ENCODE results near the gene MYOM3. TPM values are rescaled to one million over a fixed set of nuclear protein-coding genes. Genes with fewer than 3 reads are reported as not detected.
A peak's percentile ranks its signal among the peaks of the same experiment; 100 is the strongest.

MYOM3 gene
- total and polyA plus RNA-seq, 4 donors, result 0.59 to 1.9 (median 0.95) TPM

GRCh38 chr1:24152631-24153494 is 40.9 kb upstream of the MYOM3 start:
- no peak for DNase-seq
- Histone ChIP-seq H3K27me3 (ENCODE audit: control insufficient read depth in 1 of 2, insufficient read depth in 2 of 2, low read length in 1 of 2) (no peaks in the 10 kb centered on the region), H3K36me3 (ENCODE audit: control insufficient read depth in 1 of 2, insufficient read depth in 2 of 2, low read length in 1 of 2) (no peaks in the 10 kb centered on the region), H3K4me1 (ENCODE audit: control insufficient read depth in 1 of 2, insufficient read depth in 2 of 2, low read length in 2 of 2) (no peaks in the 10 kb centered on the region), H3K27ac (ENCODE audit: low read depth in 1 of 2, low read length in 2 of 2) (no peak overlapping the region), H3K9me3 (ENCODE audit: control insufficient read depth, low read length) (no peaks in the 10 kb centered on the region), H3K4me3 (ENCODE audit: low read length in 2 of 2) (no peak overlapping the region)
- intact Hi-C loops (cut with DNase I), result no loop called here
- WGBS, 2 donors, result 90% methylated on average over 10 of the region's 10 CpGs
- ATAC-seq (ENCODE audit: low FRiP score), result no peak

- H3K4me1 ChIP-seq (ENCODE audit: control insufficient read depth in 1 of 2, insufficient read depth in 2 of 2, low read length in 2 of 2), result no peaks in the 10 kb centered on the region
- no peak overlapping the region for H3K4me3 ChIP-seq (ENCODE audit: low read length in 2 of 2)
- WGBS, 2 donors, result 19 to 23% methylated on average over 12 of the region's 12 CpGs
- no peaks in the 10 kb centered on the region for H3K36me3 ChIP-seq (ENCODE audit: control insufficient read depth in 1 of 2, insufficient read depth in 2 of 2, low read length in 1 of 2)
- H3K27ac ChIP-seq (ENCODE audit: low read depth in 1 of 2, low read length in 2 of 2), result no peak overlapping the region
- DNase-seq (no peak), ATAC-seq (ENCODE audit: low FRiP score) (no peak)
- intact Hi-C loops (cut with DNase I), result no loop called here
- H3K9me3 ChIP-seq (ENCODE audit: control insufficient read depth, low read length), result no peaks in the 10 kb centered on the region
- H3K27me3 ChIP-seq (ENCODE audit: control insufficient read depth in 1 of 2, insufficient read depth in 2 of 2, low read length in 1 of 2), result no peaks in the 10 kb centered on the region
Observed at GRCh38 chr1:24151175-24151533, 39.2 kb upstream of the MYOM3 start.

DNA sequence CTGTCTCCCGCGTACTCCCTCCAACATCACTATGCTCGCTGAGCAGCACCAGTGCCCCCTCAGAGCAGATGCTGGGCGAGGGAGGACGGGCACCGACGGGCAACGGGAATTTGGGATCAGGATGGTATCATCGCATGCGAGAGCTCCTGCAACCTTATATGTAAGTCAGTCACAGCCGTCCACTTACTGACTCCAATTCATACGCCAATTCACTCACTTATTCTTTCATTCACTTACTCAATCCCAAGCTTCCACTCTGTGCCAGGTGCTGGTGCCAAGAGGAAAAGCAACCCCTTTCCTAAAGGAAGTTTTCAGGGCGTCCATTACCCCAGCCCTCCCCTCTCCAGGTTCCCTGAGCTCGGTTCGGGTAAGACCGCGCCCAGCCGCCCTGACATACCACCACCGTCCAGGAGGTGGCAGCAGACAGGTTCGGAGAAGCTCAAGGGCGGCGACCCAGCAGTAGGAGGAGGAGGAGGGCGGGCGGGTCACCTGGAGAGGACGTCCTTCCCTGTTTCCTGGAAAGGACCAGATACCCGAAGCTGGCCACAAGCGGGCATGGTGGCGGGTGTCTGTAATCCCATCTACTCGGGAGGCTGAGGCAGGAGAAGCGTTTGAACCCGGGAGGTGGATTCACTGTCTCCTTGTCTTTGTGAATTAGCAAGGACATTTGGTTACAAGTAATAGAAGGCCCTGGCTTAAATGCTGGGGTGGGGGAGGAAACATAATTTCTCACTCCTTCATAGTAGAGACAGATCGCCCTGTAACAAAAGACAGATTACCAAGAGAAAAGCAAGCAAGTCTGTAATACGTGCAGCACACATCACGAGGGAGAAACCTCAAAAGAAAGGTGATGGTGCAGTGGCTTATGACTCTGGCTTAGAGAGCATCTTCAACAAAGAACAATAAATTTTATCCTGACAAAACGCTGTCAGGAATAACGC is 38.6 kb upstream of the MYOM3 start:
- intact Hi-C loops (cut with DNase I), result no loop called here
- ATAC-seq (ENCODE audit: low FRiP score), result peak; percentile 88
- WGBS, 2 donors, result 16 to 17% methylated on average over 36 of the region's 36 CpGs
- Histone ChIP-seq H3K4me1 (ENCODE audit: control insufficient read depth in 1 of 2, insufficient read depth in 2 of 2, low read length in 2 of 2) (no peaks in the 10 kb centered on the region), H3K27me3 (ENCODE audit: control insufficient read depth in 1 of 2, insufficient read depth in 2 of 2, low read length in 1 of 2) (no peaks in the 10 kb centered on the region), H3K27ac (ENCODE audit: low read depth in 1 of 2, low read length in 2 of 2) (no peak overlapping the region), H3K4me3 (ENCODE audit: low read length in 2 of 2) (no peak overlapping the region), H3K36me3 (ENCODE audit: control insufficient read depth in 1 of 2, insufficient read depth in 2 of 2, low read length in 1 of 2) (no peaks in the 10 kb centered on the region), H3K9me3 (ENCODE audit: control insufficient read depth, low read length) (no peaks in the 10 kb centered on the region)
- peak; percentile 91 to 96 for DNase-seq

GRCh38 chr1:24149866-24150233 is 37.9 kb upstream of the MYOM3 start:
- H3K4me3 ChIP-seq (ENCODE audit: low read length in 2 of 2), result no peak overlapping the region
- no peak overlapping the region for H3K27ac ChIP-seq (ENCODE audit: low read depth in 1 of 2, low read length in 2 of 2)
- no peaks in the 10 kb centered on the region for H3K4me1 ChIP-seq (ENCODE audit: control insufficient read depth in 1 of 2, insufficient read depth in 2 of 2, low read length in 2 of 2)
- no peaks in the 10 kb centered on the region for H3K9me3 ChIP-seq (ENCODE audit: control insufficient read depth, low read length)
- intact Hi-C loops (cut with DNase I), result no loop called here
- 61 to 67% methylated on average over 5 of the region's 5 CpGs for WGBS, 2 donors
- no peaks in the 10 kb centered on the region for H3K27me3 ChIP-seq (ENCODE audit: control insufficient read depth in 1 of 2, insufficient read depth in 2 of 2, low read length in 1 of 2)
- DNase-seq, result no peak
- H3K36me3 ChIP-seq (ENCODE audit: control insufficient read depth in 1 of 2, insufficient read depth in 2 of 2, low read length in 1 of 2), result no peaks in the 10 kb centered on the region
- ATAC-seq (ENCODE audit: low FRiP score), result no peak

DNA sequence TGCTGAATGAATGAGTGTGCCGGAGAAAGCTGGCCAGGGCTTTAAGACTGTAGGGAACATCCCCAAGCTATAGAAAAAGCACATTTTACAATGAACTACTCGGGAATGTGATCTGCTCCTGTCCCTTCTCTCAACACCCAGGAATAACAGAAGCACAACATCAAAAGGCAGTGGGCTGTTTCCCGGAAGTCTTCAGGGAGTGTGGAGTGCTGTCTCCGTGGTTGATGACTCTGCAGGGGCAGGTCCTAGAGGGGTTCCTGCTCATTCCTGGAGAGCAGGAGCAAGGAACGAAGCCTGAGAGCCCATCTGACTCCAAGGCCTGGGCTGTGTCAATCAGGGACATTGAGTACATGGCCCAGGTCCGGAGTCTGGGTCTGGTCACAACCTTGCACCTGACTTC is 35.9 kb upstream of the MYOM3 start:
- Histone ChIP-seq H3K4me3 (ENCODE audit: low read length in 2 of 2) (no peak overlapping the region), H3K4me1 (ENCODE audit: control insufficient read depth in 1 of 2, insufficient read depth in 2 of 2, low read length in 2 of 2) (no peaks in the 10 kb centered on the region), H3K27ac (ENCODE audit: low read depth in 1 of 2, low read length in 2 of 2) (no peak overlapping the region), H3K36me3 (ENCODE audit: control insufficient read depth in 1 of 2, insufficient read depth in 2 of 2, low read length in 1 of 2) (no peaks in the 10 kb centered on the region), H3K27me3 (ENCODE audit: control insufficient read depth in 1 of 2, insufficient read depth in 2 of 2, low read length in 1 of 2) (no peaks in the 10 kb centered on the region), H3K9me3 (ENCODE audit: control insufficient read depth, low read length) (no peaks in the 10 kb centered on the region)
- no peak for ATAC-seq (ENCODE audit: low FRiP score)
- no peak for DNase-seq
- intact Hi-C loops (cut with DNase I), result no loop called here
- WGBS, 2 donors, result 76 to 79% methylated on average over 6 of the region's 6 CpGs

DNA sequence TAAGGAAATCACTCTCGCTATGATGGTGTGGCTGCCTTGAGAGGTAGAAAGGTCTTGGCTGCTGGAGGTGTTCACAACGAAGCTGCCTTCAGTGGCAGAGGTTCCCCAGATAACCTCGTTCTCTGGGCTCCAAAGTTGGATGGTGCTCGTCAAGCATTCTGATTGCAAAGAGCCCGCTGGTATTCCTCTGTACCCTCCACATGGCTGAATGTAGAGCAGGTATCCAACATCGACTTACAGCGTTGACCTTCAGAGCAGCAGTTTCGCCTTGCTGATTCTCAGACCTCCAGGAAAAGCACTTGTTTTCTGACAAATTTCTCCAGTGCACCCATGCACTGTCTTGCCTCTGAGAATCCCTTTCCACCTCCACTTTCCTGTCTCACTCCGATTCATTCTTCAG is 35.3 kb upstream of the MYOM3 start:
- Histone ChIP-seq H3K36me3 (ENCODE audit: control insufficient read depth in 1 of 2, insufficient read depth in 2 of 2, low read length in 1 of 2) (no peaks in the 10 kb centered on the region), H3K27me3 (ENCODE audit: control insufficient read depth in 1 of 2, insufficient read depth in 2 of 2, low read length in 1 of 2) (no peaks in the 10 kb centered on the region), H3K9me3 (ENCODE audit: control insufficient read depth, low read length) (no peaks in the 10 kb centered on the region), H3K4me3 (ENCODE audit: low read length in 2 of 2) (no peak overlapping the region), H3K27ac (ENCODE audit: low read depth in 1 of 2, low read length in 2 of 2) (no peak overlapping the region), H3K4me1 (ENCODE audit: control insufficient read depth in 1 of 2, insufficient read depth in 2 of 2, low read length in 2 of 2) (no peaks in the 10 kb centered on the region)
- ATAC-seq (ENCODE audit: low FRiP score) (no peak), DNase-seq (no peak)
- WGBS, 2 donors, result 93 to 97% methylated on average over 9 of the region's 9 CpGs
- intact Hi-C loops (cut with DNase I), result no loop called here

DNA sequence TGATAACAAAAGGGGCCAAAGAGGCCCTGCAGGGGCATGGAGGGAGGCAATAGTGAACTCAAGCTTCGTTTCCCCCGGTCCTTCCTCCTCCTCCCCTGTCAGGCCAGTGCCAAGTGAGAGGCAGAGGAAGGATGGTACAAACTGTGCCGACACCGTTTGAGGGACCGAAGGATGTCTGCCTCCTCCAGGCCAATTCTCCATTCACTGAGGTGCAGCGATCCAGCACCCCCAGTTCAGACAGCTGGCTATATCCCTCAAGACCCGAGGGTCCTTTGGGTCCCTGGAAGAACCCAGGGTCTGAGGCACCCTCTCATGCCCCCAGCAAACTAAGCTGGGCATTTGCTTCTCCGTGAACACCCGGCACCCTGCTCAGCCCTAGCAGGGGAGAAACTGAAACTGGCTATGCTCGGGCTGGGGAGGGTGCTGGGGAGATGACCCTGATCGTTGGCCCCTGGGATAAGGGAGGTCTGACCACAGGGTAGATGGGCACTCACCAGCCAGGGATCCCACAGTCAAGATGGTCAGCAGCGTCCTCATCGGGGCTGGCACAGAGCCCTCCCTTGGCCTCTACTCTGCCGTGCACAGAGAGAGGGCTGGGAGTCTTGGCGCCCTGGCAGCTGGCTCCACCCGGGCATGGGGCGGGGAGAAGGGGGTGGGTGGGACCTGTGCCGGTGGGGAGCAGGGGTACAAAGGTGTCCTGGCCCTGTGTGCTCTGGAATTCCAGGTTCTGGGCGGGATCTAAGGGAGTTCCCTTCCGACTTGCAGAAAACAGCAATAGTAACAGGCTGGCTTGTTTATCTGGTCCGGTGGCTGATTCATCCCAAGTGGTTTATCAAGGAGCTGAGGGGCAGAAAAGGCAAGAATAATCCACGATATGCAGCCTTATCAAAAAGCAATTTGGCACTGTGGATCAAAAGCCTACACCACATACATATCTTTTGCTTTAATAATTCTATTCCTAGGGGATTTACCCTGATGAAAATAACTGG is 30.9 kb upstream of the MYOM3 start, which contains the start of gene IL22RA1:
Gene IL22RA1 (minus strand): TSS at position 595 of the 989 bp plus-strand sequence. CDS start 58 bp downstream, at position 537.
- DNase-seq, result peak in 1 of 2 donors; percentile 78
- 22 to 28% methylated on average over 22 of the region's 22 CpGs for WGBS, 2 donors
- intact Hi-C loops (cut with DNase I), result no loop called here
- Histone ChIP-seq H3K4me1 (ENCODE audit: control insufficient read depth in 1 of 2, insufficient read depth in 2 of 2, low read length in 2 of 2) (no peaks in the 10 kb centered on the region), H3K27me3 (ENCODE audit: control insufficient read depth in 1 of 2, insufficient read depth in 2 of 2, low read length in 1 of 2) (no peaks in the 10 kb centered on the region), H3K9me3 (ENCODE audit: control insufficient read depth, low read length) (no peaks in the 10 kb centered on the region), H3K27ac (ENCODE audit: low read depth in 1 of 2, low read length in 2 of 2) (no peak within 1 kb of the TSS), H3K4me3 (ENCODE audit: low read length in 2 of 2) (peak within 1 kb of the TSS; percentile 32 to 35), H3K36me3 (ENCODE audit: control insufficient read depth in 1 of 2, insufficient read depth in 2 of 2, low read length in 1 of 2) (no peaks in the 10 kb centered on the region)
- peak; percentile 43 for ATAC-seq (ENCODE audit: low FRiP score)
